Stimulated activated CD8-positive, alpha-beta memory T cell treated with anti-CD3 and anti-CD28 coated beads, Interleukin-4, amount 100 ng/mL, for 24 hours (primary cell): Measurements from ENCODE around the gene ZKSCAN3.
"Not testable (repeated sequence)": the region's sequence is repeated elsewhere in the genome, so short reads cannot be mapped to it uniquely, and the experiment has no call there.

Experiments
- DNase-seq: peaks from one replicate; pipeline ENCODE4 v3.0.0-alpha.2; 2020; ENCODE audit warnings: low read depth

Gene ZKSCAN3

GRCh38 chr6:28377879-28378278, 28.1 kb downstream of the ZKSCAN3 start:
- no peak for DNase-seq

GRCh38 chr6:28378644-28379043, 28.9 kb downstream of the ZKSCAN3 start:
- no peak for DNase-seq

- DNase-seq = no peak
Measured at GRCh38 chr6:28380381-28380780, 30.6 kb downstream of the ZKSCAN3 start.

DNA sequence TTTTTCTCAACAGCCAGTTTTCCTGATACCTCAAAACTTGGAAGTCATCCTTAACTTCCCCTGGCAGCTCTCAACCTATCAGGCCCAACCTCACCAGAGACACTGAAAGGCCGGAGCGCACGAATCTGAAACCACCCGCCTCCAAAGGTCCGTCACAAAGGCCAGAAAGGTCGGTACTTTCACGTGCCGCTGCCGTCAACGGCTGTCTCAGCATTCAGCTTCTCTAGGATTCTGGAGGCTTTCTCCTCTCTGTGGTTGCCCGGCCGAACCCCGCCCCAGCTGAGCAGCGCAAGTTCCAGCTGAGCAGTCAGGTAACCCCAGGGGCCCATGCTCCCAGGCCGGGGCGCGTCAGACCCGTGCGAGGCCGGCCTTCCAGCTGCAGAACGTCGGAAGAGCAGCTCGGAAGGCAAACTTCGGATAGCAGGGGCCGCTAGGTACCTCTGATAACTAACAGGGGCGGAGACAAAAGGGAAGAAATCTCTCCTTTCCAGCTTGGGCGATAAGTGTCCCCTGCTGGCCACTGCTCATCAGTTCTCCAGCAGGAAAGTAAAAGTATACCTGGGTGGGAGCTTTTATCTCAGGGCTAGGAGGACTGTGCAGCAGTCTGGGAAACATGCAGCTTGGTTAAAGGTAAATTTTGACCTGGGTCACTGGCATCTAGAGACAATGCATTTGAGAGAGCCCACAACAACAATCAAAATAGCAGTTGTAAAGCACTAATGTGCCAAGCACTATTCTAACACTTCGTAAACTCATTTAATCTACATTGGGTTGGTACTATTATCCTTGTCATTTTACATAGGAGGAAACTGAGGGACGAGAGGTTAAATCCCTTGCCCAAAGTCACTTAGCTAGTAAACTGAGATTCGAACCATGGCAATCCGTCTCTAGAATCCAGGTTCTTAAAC, 33.7 kb downstream of the ZKSCAN3 start:
- peak; percentile 24 for DNase-seq

DNA sequence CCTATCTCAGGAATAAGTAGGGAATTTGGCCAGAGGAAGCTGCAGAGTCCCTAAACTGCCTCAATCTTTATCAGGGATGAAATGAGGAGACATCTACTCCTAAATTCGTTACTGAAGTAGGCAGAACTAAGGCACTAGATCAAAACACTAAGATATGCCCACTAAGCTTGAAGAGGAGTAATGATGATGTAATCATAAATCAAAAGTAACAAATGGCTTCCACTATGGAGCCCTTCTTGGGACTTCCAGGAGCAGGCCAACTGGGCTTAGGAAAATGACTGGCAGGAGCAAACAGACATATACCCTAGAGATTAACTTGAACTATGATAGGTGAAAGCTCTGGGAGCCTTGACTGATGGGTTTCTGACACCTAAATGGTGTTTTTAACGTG, 34.4 kb downstream of the ZKSCAN3 start:
- no peak for DNase-seq

DNA sequence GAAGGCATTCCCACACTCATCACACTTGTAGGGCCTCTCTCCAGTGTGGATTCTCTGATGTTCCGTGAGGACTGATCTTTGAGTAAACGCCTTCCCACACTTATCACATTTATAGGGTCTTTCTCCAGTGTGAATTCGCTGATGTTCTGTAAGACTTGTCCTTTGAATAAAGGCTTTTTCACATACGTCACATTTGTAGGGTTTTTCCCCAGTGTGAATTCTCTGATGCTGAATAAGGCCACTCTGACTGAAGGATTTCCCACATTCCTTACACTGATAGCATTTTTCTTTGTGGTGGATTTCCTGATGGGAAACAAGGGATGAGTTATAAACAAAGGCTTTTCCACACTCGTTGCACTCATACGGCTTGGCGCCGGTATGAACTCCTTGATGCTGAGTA, 40.9 kb downstream of the ZKSCAN3 start:
- no peak for DNase-seq

GRCh38 chr6:28393912-28394662, 44.3 kb downstream of the ZKSCAN3 start:
- no peak for DNase-seq

- DNase-seq = no peak
Measured at GRCh38 chr6:28395918-28396317, 46.2 kb downstream of the ZKSCAN3 start.

GRCh38 chr6:28399350-28400121, 49.8 kb downstream of the ZKSCAN3 start, which contains the start of gene ZSCAN12:
ZSCAN12 (minus strand) TSS chr6:28399747; CDS start chr6:28398405, 1,342 bp downstream.
- peak; percentile 79 for DNase-seq

DNA sequence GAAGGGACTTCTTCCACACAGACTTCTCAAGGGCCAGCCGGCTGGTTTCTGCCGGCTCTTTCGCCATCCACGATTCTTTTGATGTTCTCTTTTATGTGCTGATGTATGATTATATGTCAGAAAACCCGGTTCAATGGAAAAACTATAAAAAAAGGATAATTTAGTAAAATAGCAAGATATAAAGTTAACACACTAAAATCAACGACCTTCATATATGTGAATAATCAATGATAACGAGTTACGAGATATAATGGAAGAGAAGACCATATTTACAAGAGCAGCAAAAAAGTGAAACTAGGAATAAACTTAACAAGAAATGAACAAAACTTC, 50.3 kb downstream of the ZKSCAN3 start:
- DNase-seq = no peak

DNA sequence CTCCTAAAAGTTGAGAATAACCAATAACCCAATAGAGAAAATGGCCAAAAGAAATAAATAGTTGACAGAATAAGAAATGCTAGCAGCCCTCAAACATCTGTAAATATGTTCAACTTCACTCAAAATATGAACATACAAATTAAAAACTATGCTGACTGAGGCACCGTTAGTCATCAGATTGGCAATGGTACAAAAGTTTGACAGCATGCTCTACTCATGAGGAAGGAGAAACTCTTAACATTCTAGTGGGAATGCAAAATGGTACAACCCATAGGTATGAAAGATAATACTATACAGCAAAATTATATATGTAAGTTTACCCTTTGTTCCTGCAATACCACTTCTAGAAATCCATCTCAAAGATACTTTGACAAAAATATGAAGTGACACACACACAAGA, 51.4 kb downstream of the ZKSCAN3 start:
- no peak for DNase-seq

DNA sequence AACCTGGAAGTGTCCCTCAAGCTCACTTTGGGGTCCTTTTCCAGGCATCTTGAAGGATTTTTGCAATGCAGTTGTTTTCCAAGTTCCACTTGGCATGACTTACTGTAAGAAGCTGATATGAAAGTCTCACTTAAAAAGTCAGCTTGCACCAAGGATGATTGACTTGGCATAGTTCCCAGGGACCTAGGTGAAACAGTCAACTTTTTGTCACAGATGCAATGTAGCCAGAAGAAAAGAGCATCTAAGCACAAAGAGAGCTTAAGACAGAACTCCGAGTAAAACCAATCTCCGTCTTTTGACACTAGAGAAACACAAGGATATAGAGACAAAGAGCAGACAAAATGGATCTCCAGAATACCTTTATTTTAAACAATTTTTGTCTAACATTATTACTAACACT, 52.5 kb downstream of the ZKSCAN3 start:
- DNase-seq = no peak

GRCh38 chr6:28403923-28404322, 54.2 kb downstream of the ZKSCAN3 start:
- not testable (repeated sequence) for DNase-seq

DNA sequence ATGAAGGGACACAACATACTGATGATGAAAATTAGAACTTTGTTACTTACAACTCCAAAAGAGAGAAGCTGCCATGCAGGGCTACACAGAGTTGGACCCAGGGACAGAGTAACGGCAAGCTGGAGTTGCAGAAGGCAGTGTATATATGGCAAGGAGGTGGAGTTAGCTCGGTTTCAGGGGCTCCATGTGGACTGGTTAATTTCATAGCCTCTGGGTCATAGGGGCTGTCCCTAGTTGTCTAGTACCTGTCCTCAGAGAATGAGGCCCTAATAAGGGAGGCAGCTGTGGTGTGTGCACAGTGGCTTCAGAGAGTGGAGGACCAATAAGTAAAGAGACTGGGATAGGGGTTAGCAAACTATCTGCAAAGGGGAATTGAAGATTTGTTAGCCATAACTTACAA, 57.7 kb downstream of the ZKSCAN3 start:
- no peak for DNase-seq

GRCh38 chr6:28408076-28408802, 58.5 kb downstream of the ZKSCAN3 start:
- DNase-seq = no peak

DNA sequence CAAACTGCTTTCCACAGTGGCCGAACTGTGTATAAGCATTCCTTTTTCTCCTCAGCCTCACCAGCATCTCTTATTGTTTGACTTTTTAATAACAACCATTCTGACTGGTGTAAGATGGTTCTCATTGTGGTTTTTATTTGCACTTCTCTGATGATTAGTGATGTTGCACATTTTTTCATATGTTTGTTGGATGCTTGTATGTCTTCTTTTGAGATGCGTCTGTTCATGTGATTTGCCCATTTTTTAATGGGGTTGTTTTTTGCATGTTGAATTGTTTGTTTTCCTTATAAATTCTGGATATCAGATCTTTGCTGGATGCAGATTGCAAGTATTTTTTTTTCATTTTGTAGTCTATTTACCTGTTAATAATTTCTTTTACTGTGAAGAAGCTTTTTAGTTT, 61.0 kb downstream of the ZKSCAN3 start:
- DNase-seq = no peak

DNA sequence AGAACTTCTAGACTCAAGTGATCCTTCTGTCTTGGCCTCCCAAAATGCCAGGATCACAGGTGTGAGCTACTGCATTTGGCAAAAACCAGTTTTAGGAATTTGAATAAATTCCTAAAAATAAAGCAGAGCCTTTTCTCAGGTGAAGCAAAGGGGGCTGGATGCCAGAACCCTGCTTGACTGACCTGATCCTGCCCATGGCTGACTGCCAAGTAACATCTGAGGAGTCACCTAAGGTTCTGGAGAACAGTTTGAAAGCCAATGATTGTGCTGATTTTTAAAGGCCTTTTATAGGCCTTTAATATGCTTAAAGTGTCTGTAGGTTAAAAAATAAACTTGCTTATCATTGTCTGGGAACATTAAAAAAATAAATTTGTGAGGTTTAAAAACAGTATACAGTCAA, 63.9 kb downstream of the ZKSCAN3 start:
- DNase-seq = no peak
